GM21737 (cell line): ENCODE measurements around the gene OR7A17.

ENCODE experiments used
- ATAC-seq: cut with Tn5 transposase; IDR thresholded peaks from one replicate; pipeline ENCODE4 v1.9.1; 2021; ENCODE audit warnings: mild to moderate bottlenecking, moderate library complexity; ENCODE audit not compliant: unreplicated experiment

Gene OR7A17

GRCh38 chr19:14886032-14886431, at the start of gene OR7A17:
TSS of gene OR7A17 (minus strand) at chr19:14886132. CDS start at chr19:14881355, 4,777 bp downstream.
- no peak for ATAC-seq

- ATAC-seq: no peak
Observed at GRCh38 chr19:14933506-14933905, 47.6 kb upstream of the OR7A17 start.

- no peak for ATAC-seq
Observed at GRCh38 chr19:14916848-14917247, 30.9 kb upstream of the OR7A17 start.

- ATAC-seq: no peak
Observed at GRCh38 chr19:14915116-14915515, 29.2 kb upstream of the OR7A17 start.

- ATAC-seq: no peak
Observed at GRCh38 chr19:14906711-14907110, 20.8 kb upstream of the OR7A17 start.

GRCh38 chr19:14901675-14902260, 15.8 kb upstream of the OR7A17 start:
- ATAC-seq: no peak

- ATAC-seq: no peak
Observed at GRCh38 chr19:14890643-14891379, 4.9 kb upstream of the OR7A17 start.

GRCh38 chr19:14889994-14890642, 4.2 kb upstream of the OR7A17 start:
- ATAC-seq: no peak

GRCh38 chr19:14871619-14872230, 14.2 kb downstream of the OR7A17 start:
- no peak for ATAC-seq

GRCh38 chr19:14868497-14868896, 17.4 kb downstream of the OR7A17 start:
- ATAC-seq: no peak

- no peak for ATAC-seq
Observed at GRCh38 chr19:14848822-14849221, 37.1 kb downstream of the OR7A17 start, which contains the start of gene OR7A10. TSS of gene OR7A10 (minus strand) at chr19:14848922. CDS start at chr19:14841877, 7,045 bp downstream.

- ATAC-seq: no peak
Observed at GRCh38 chr19:14843578-14843977, 42.4 kb downstream of the OR7A17 start.

GRCh38 chr19:14843169-14843568, 42.8 kb downstream of the OR7A17 start:
- no peak for ATAC-seq

- no peak for ATAC-seq
Observed at GRCh38 chr19:14840206-14840605, 45.7 kb downstream of the OR7A17 start.

GRCh38 chr19:14837391-14837790, 48.5 kb downstream of the OR7A17 start:
- no peak for ATAC-seq

- no peak for ATAC-seq
Observed at GRCh38 chr19:14835011-14835410, 50.9 kb downstream of the OR7A17 start, which contains the start of the genes OR7A5 and OR7C1. TSS of gene OR7A5 (minus strand) at chr19:14835185. CDS start at chr19:14828241, 6,944 bp downstream. TSS of gene OR7C1 (minus strand) at chr19:14835185. CDS start at chr19:14800136, 35,049 bp downstream.

GRCh38 chr19:14830702-14831101, 55.2 kb downstream of the OR7A17 start:
- ATAC-seq: no peak
